Heart right ventricle (tissue), 16 donors: ENCODE measurements around the gene SYT4. TPM values are rescaled to one million over a fixed set of nuclear protein-coding genes. Genes with fewer than 3 reads are reported as not detected.

ENCODE experiments used
- ATAC-seq, 8 donors: fragments of 200-7000 bp; cut with Tn5 transposase; one replicate each; pipeline ENCODE4 v1.9.1; 2020; ENCODE audit warnings: mild to moderate bottlenecking in 8 of 8, moderate library complexity in 8 of 8, moderate number of reproducible peaks in 1 of 8
- DNase-seq, 2 donors: peaks; one replicate each; pipeline ENCODE4 v3.0.0-alpha.2; 2020
- H3K27ac ChIP-seq, 10 donors: fragments of 200-600 bp; sonication (generic) in 2 of 10; one replicate each; pipeline versions ENCODE4 v1.5.0 to v1.8.0; 2020 to 2022; ENCODE audit warnings: mild to moderate bottlenecking in 3 of 10
- H3K27me3 ChIP-seq, 7 donors: fragments of 200-600 bp; one replicate each; pipeline ENCODE4 v1.8.0; 2021 to 2022; ENCODE audit warnings: mild to moderate bottlenecking in 2 of 7
- H3K36me3 ChIP-seq, 9 donors: fragments of 200-600 bp; sonication (generic) in 1 of 9; one replicate each; pipeline versions ENCODE4 v1.5.0 to v1.8.0; 2020 to 2022; ENCODE audit warnings: mild to moderate bottlenecking in 2 of 9
- H3K4me1 ChIP-seq, 9 donors: fragments of 200-600 bp; sonication (generic) in 1 of 9; one replicate each; pipeline versions ENCODE4 v1.5.0 to v1.8.0; 2020 to 2022; ENCODE audit warnings: mild to moderate bottlenecking in 4 of 9
- H3K4me3 ChIP-seq, 10 donors: fragments of 200-600 bp; sonication (generic) in 2 of 10; one replicate each; pipeline versions ENCODE4 v1.5.0 to v1.8.0; 2020 to 2022; ENCODE audit warnings: mild to moderate bottlenecking in 7 of 10, moderate library complexity in 2 of 10
- H3K9me3 ChIP-seq, 11 donors: fragments of 200-600 bp in 10 of 11; sonication (generic) in 2 of 11; one replicate each; pipeline versions ENCODE4 v1.5.0 to v1.8.0; 2013 to 2022; ENCODE audit warnings: mild to moderate bottlenecking in 2 of 11, control low read depth in 1 of 11, moderate library complexity in 1 of 11
- CTCF ChIP-seq, 9 donors: fragments of 200-600 bp; sonication (generic) in 2 of 9; IDR thresholded peaks; one replicate each; pipeline versions ENCODE4 v1.5.0 to v1.8.0; 2021 to 2022; ENCODE audit warnings: antibody characterized with exemption in 9 of 9, mild to moderate bottlenecking in 5 of 9, moderate library complexity in 1 of 9
- WGBS, 2 donors: extraction: QIAGEN DNeasy Blood & Tissue Kit; methylation state at CpG; one replicate each; pipeline ENCODE4 v1.1.7; 2013; ENCODE audit warnings: inconsistent platforms in 1 of 2; 5-methylcytosine and 5-hydroxymethylcytosine counted together
- intact Hi-C, 10 donors: fragments of 100-400 bp; cut with DNase I; formaldehyde crosslinking; loops; one replicate each; pipeline versions ENCODE4 v1.11.1 to v1.14.2; 2022
- polyA plus RNA-seq, 2 donors: library from polyadenylated mRNA; stranded (reverse); fragments of 200-250 nt; gene quantifications; one replicate each; pipeline ENCODE4 v1.2.3, GENCODE V29; 2013
- total RNA-seq, 10 donors: library from RNA; stranded (reverse); fragmentation: NEBNext Ultra II Directional in 3 of 10; extraction: Animal tissue kit (Norgen Biotek cat#: 25700) in 3 of 10; gene quantifications; one replicate each; pipeline versions ENCODE4 v1.2.1 to v1.2.4, GENCODE V29; 2021 to 2023
- donor health status: Arrhythmogenic right ventricular cardiomyopathy.
- donor health status: ischemic (EF 13 %, LVEDD 7.1; RV severe dilation, severe dysfunction).
- donor health status: healthy with polysubstance abuse.
- donor health status: DM: no; HTN: yes; CAD: no.
- donor health status: DM: no; HTN: no; CAD: no.
- donor health status: ischemic (EF 25% LVEDD 6.9; RV normal size, moderate dysfunction).
- donor health status: ischemic (EF 25% LVEDD 5.7; RV mildly dilated, moderate dysfunction).
- donor health status: healthy.
- donor health status: DM: yes; HTN: yes; CAD: no.
- donor health status: Ischemic cardiomyopathy.
- donor health status: ischemic (EF 35%, LVEDD 5.7; RV mildly dilated, moderate dysfunction).
- donor health status: nonischemic (EF 11% LVEDD 7.7; RV severe dilation, severe dysfunction).
- donor health status: DM: yes; HTN: yes; CAD: no.
- donor health status: PGD.
- donor health status: ischemic (EF 29% LVEDD 5.4; RV normal size, mild dysfunction).
- donor health status: nonischemic (EF 23%, LVEDD 6.1; RV moderate dilation, normal function).

Gene SYT4
- total and polyA plus RNA-seq, 12 donors, result 1.1 TPM; not detected in 11

DNA sequence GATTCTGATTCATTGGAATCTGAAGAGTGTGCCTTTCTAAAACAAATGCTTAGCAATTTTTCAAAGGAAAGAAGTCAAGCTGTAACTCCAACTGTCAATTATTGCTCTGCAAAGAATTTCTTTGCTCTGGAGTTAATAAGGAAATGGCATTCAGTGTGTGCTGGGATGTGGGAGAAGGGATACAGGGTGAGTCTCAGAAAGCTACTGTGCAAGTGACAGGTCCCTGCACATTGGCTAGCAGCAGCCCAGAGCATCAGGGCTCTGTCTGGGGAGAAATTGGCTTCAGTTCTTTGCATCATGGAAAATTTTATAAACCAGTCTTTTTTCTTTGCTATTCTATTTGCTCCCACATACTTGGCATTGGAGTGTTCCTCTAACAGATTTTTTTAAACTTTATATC, 1.1 kb upstream of the SYT4 start:
- intact Hi-C loops, result loop anchor here in 4 of 10 donors (5.0 to 10.0 kb wide), 4 partner anchors 684 to 1166 kb away; no protein-coding TSS in a partner anchor
- H3K27me3 ChIP-seq, result peaks cover 0 to 26% (median 15%) of the 10 kb centered on the region in 7 donors

DNA sequence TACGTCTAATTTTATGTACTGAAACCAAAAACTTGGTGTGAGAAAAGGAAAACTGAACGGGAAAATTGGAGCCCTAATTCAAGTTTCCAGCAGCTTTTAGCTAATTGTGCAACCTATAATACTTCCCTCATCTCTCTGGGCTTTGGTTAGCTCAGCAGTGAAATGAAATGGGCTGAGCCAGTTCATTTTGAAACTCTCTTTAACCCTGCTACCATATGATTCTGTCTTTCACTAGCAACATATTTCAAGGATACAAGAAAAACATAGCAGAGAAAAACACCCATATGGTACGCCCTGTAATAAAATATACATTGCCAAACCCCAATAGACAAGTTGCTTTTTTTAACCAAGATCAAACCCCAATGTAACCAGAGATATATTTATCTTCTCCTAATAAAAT, 799 bp downstream of the SYT4 start:
- no peaks in the 10 kb centered on the region for H3K9me3 ChIP-seq
- intact Hi-C loops, result loop anchor here in 4 of 10 donors (5.0 to 10.0 kb wide), 4 partner anchors 682 to 1164 kb away; no protein-coding TSS in a partner anchor
- H3K4me3 ChIP-seq, result no peak overlapping the region
- H3K4me1 ChIP-seq, result no peaks in the 10 kb centered on the region
- DNase-seq (no peak), ATAC-seq (no peak)
- WGBS, 2 donors, result 69 to 79% methylated on average over 3 of the region's 3 CpGs
- peaks cover 0 to 26% (median 16%) of the 10 kb centered on the region in 7 donors for H3K27me3 ChIP-seq
- H3K36me3 ChIP-seq, result no peaks in the 10 kb centered on the region
- TF ChIP-seq CTCF (IDR thresholded peaks at IDR 0.05), result no peak
- no peak overlapping the region for H3K27ac ChIP-seq

More for the DNA sequence above, 1.1 kb upstream of the SYT4 start:
- TF ChIP-seq CTCF (IDR thresholded peaks at IDR 0.05), result no peak
- DNase-seq (no peak), ATAC-seq (no peak)
- Histone ChIP-seq H3K36me3 (no peaks in the 10 kb centered on the region), H3K9me3 (no peaks in the 10 kb centered on the region), H3K4me1 (no peaks in the 10 kb centered on the region), H3K27ac (no peak overlapping the region), H3K4me3 (no peak overlapping the region)

GRCh38 chr18:43275546-43275945, 1.7 kb downstream of the SYT4 start:
- H3K4me3 ChIP-seq, result no peak overlapping the region
- intact Hi-C loops, result loop anchor here in 4 of 10 donors (5.0 to 10.0 kb wide), 4 partner anchors 681 to 1163 kb away; no protein-coding TSS in a partner anchor

GRCh38 chr18:43274526-43274925, 2.8 kb downstream of the SYT4 start:
- ATAC-seq, result no peak
- TF ChIP-seq CTCF (IDR thresholded peaks at IDR 0.05), result no peak
- Histone ChIP-seq H3K27ac (no peak overlapping the region), H3K27me3 (peaks cover 0 to 26% (median 15%) of the 10 kb centered on the region in 7 donors), H3K36me3 (no peaks in the 10 kb centered on the region), H3K4me3 (no peak overlapping the region), H3K4me1 (no peaks in the 10 kb centered on the region), H3K9me3 (peaks cover 0 to 10% (median 0%) of the 10 kb centered on the region in 11 donors)
- intact Hi-C loops, result loop anchor here in 9 of 10 donors (5.0 to 10.0 kb wide), 9 partner anchors 672 to 1162 kb away; no protein-coding TSS in a partner anchor
- 57 to 65% methylated on average over 1 of the region's 1 CpG for WGBS, 2 donors
- no peak for DNase-seq

More at GRCh38 chr18:43275546-43275945, 1.7 kb downstream of the SYT4 start:
- no peak for DNase-seq
- no peaks in the 10 kb centered on the region for H3K4me1 ChIP-seq
- no peaks in the 10 kb centered on the region for H3K9me3 ChIP-seq
- H3K27me3 ChIP-seq, result peaks cover 0 to 26% (median 15%) of the 10 kb centered on the region in 7 donors
- no peak for TF ChIP-seq CTCF (IDR thresholded peaks at IDR 0.05)
- no peaks in the 10 kb centered on the region for H3K36me3 ChIP-seq
- H3K27ac ChIP-seq, result no peak overlapping the region
- WGBS, 2 donors, result 77 to 84% methylated on average over 1 of the region's 1 CpG
- ATAC-seq, result no peak
